OCI-LY3 (cell line): Measurements from ENCODE around the gene BAD.

Experiments
- CTCF ChIP-seq: fragments of 200-600, 300-600 bp; sonication (generic); IDR thresholded peaks from 2 replicates; pipeline ENCODE4 v1.5.1; 2014; ENCODE audit warnings: antibody characterized with exemption, low read length, low read depth
- EZH2phosphoT487 ChIP-seq: fragments of 200-600 bp; shearing (Covaris generic); IDR thresholded peaks from 2 replicates; pipeline ENCODE4 v1.6.1; 2018; ENCODE audit warnings: antibody characterized with exemption, mixed run types, low read depth

GRCh38 chr11:64224151-64224890 lies 60.1 kb downstream of the BAD start:
- TF ChIP-seq CTCF: no peak
- no peak for TF ChIP-seq EZH2phosphoT487
